ENCODE results near the gene HSF5.
A peak's percentile ranks its signal among the peaks of the same experiment; 100 is the strongest.

DNA sequence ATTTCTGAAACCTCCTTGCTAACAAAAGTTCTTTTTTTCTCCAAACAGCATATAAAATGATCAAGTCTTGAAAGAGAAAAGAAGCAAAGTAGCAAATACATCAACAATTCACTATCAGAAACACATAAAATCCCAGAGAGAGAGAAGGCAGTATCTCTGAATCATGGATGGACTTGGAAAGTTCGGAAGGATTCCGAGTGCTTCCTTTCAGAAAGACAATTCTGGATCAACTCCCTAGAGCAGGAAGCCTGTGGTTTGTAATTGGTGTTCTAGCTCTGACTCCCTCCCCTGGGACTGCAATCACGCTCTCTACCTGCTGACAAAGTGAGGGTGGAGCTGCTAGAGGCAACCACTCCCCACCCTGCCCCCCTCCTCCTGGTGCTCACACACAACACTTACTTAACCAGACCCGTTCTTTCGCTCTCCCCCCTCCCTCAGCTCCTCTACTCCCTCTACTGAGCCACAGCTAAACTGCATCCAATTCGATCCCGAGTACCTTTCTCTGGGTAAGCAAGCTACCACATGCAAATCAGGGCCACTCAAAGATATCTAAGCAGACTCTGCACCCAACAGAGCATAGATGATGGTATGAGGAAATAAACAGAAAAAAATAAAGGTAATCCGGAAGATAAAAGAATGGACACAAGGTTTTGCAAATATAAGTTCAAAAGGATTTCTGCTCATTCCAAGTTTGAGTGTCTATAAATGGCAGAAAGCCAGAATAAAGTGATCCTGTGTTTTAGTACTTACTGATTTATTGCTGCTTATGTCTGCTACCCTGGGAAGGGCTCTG, 70.7 kb downstream of the HSF5 start, which contains the start of gene RNF43:
- TF ChIP-seq, protein P1, sequence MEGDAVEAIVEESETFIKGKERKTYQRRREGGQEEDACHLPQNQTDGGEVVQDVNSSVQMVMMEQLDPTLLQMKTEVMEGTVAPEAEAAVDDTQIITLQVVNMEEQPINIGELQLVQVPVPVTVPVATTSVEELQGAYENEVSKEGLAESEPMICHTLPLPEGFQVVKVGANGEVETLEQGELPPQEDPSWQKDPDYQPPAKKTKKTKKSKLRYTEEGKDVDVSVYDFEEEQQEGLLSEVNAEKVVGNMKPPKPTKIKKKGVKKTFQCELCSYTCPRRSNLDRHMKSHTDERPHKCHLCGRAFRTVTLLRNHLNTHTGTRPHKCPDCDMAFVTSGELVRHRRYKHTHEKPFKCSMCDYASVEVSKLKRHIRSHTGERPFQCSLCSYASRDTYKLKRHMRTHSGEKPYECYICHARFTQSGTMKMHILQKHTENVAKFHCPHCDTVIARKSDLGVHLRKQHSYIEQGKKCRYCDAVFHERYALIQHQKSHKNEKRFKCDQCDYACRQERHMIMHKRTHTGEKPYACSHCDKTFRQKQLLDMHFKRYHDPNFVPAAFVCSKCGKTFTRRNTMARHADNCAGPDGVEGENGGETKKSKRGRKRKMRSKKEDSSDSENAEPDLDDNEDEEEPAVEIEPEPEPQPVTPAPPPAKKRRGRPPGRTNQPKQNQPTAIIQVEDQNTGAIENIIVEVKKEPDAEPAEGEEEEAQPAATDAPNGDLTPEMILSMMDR (conservative IDR thresholded peaks at IDR 0.05; ENCODE audit: low read length) = peak; percentile 87
- TF ChIP-seq EZH2phosphoT487 (IDR thresholded peaks at IDR 0.05; ENCODE audit: borderline replicate concordance, low read depth, low read length) = no peak
